ENCODE results near the gene NTRK2.

DNA sequence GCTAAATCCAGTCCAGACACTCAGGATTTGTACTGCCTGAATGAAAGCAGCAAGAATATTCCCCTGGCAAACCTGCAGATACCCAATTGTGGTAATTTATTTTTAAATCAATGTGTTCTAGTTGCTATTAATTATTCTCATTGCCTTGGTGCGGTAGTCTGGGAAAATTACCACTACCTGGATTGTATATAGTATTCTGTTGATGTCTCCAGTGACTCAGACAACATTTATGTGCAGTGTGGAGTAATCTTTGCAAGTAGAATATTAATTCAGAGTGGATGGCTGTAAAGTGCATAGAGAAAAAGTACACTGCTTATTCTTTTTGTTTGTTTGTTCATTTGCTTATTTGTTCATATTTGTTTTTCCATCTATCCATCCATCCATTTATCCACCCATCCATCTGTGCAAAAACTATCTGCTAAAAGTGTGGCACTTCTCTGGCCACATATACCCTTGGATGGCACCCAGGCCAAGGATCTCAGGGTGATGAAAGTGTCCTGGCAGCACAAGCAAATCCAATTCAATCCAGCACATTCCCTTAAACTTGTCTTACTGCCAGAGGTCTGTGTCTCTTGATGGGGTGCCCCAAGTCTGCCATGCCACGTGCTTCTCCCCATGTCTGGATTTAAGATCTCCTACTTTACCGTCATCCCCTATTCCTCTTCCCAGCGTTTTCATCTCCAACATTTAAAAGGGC, 41.3 kb downstream of the NTRK2 start:
- no peak for TF ChIP-seq CTCF (IDR thresholded peaks at IDR 0.05)
- no peak for TF ChIP-seq POLR2A (IDR thresholded peaks at IDR 0.05)
